OCI-LY7 (cell line): ENCODE data around the gene GDPD4. TPM values are rescaled to one million over a fixed set of nuclear protein-coding genes. Genes with fewer than 3 reads are reported as not detected.

Experiments
- BruUV-seq: library from RNA; stranded (reverse); fragments of 400-500 nt; replicated peaks from 2 replicates; lab custom pipeline; 2021; lab: Mats Ljungman, UMichigan
- CTCF ChIA-PET: fragments of 300-600 bp; sonication (Branson Sonifier 250); formaldehyde crosslinking; loops from one replicate; lab custom pipeline; 2022; ENCODE audit warnings: antibody characterized with exemption; ENCODE audit not compliant: unreplicated experiment; lab: Charles Lee
- POLR2A ChIA-PET: fragments of 300-600 bp; sonication (Branson Sonifier 250); formaldehyde crosslinking; loops from one replicate; lab custom pipeline; 2022; ENCODE audit warnings: antibody characterized with exemption; lab: Charles Lee
- DNase-seq: peaks from one replicate; pipeline ENCODE4 v3.0.0-alpha.2; 2015; ENCODE audit warnings: low spot score
- H2AFZ ChIP-seq: fragments of 200-600 bp; sonication (generic), shearing (Covaris generic); 2 replicates; pipeline ENCODE4 v1.6.1; 2014; ENCODE audit warnings: mild to moderate bottlenecking, antibody characterized with exemption, low read length, moderate library complexity
- H3K27ac ChIP-seq: fragments of 200-600 bp; sonication (generic); 2 replicates; pipeline ENCODE4 v1.5.1; 2014; ENCODE audit warnings: mixed run types, low read depth, mild to moderate bottlenecking, moderate library complexity, low read length, inconsistent platforms; ENCODE audit not compliant: poor library complexity, severe bottlenecking
- H3K36me3 ChIP-seq: fragments of 200-600 bp; sonication (generic); 2 replicates; pipeline ENCODE4 v1.6.1; 2014; ENCODE audit warnings: mild to moderate bottlenecking, antibody characterized with exemption, low read length, moderate library complexity, mixed read lengths; ENCODE audit not compliant: insufficient read depth
- H3K4me1 ChIP-seq: fragments of 200-600 bp; sonication (generic); 2 replicates; pipeline ENCODE4 v1.5.1; 2014; ENCODE audit warnings: mild to moderate bottlenecking, low read length; ENCODE audit not compliant: insufficient read depth, poor library complexity, severe bottlenecking
- H3K4me2 ChIP-seq: fragments of 200-600 bp; sonication (generic); 2 replicates; pipeline ENCODE4 v1.6.1; 2014; ENCODE audit warnings: mild to moderate bottlenecking, low read length
- H3K4me3 ChIP-seq: fragments of 200-600 bp; sonication (generic); 2 replicates; pipeline ENCODE4 v1.5.1; 2014; ENCODE audit warnings: mild to moderate bottlenecking, low read depth, low read length; ENCODE audit not compliant: poor library complexity, severe bottlenecking
- H3K79me2 ChIP-seq: fragments of 200-600 bp; sonication (generic); 2 replicates; pipeline ENCODE4 v1.6.1; 2016; ENCODE audit warnings: low read depth, mild to moderate bottlenecking, low read length, moderate library complexity, mixed read lengths; ENCODE audit not compliant: insufficient read depth
- H3K9me2 ChIP-seq: fragments of 200-600 bp; sonication (generic); 2 replicates; pipeline ENCODE4 v1.6.1; 2016; ENCODE audit warnings: mild to moderate bottlenecking, low read length, mixed read lengths; ENCODE audit not compliant: insufficient read depth
- H3K9me3 ChIP-seq: fragments of 200-600 bp; sonication (generic); 2 replicates; pipeline ENCODE4 v1.6.1; 2014; ENCODE audit warnings: mild to moderate bottlenecking, mixed run types, low read length, mixed read lengths
- H4K20me1 ChIP-seq: fragments of 200-600 bp; sonication (generic); 2 replicates; pipeline ENCODE4 v1.6.1; 2014; ENCODE audit warnings: mild to moderate bottlenecking, antibody characterized with exemption, low read length, moderate library complexity, mixed read lengths; ENCODE audit not compliant: insufficient read depth
- EZH2phosphoT487 ChIP-seq: fragments of 200-600 bp; sonication (generic); IDR thresholded peaks from 2 replicates; pipeline ENCODE4 v1.6.1; 2018; ENCODE audit warnings: low read depth, borderline replicate concordance, mild to moderate bottlenecking, mixed run types, antibody characterized with exemption, low read length, moderate library complexity, mixed read lengths
- intact Hi-C: fragments of 100-400 bp; cut with micrococcal nuclease; formaldehyde crosslinking; loops from one replicate; pipeline ENCODE4 v1.10.0; 2022; ENCODE audit not compliant: unreplicated experiment
- total RNA-seq, 2 experiments: library from RNA; depleted of rRNA in 1 of 2; stranded (reverse); fragments of >200 nt in 1 of 2; shearing (Covaris generic) in 1 of 2; gene quantifications; 2 replicates each; pipeline ENCODE4 v1.2.3, GENCODE V29; 2014 to 2022
- TF ChIP-seq, protein P1 (sequence below): fragments of 200-600 bp; sonication (generic); conservative IDR thresholded peaks from 2 replicates; pipeline ENCODE4 v1.5.1; 2014; ENCODE audit warnings: mild to moderate bottlenecking, antibody characterized with exemption, low read length, moderate library complexity, mixed read lengths

GDPD4 gene
- total RNA-seq, 2 experiments from 2014 or later: not detected

DNA sequence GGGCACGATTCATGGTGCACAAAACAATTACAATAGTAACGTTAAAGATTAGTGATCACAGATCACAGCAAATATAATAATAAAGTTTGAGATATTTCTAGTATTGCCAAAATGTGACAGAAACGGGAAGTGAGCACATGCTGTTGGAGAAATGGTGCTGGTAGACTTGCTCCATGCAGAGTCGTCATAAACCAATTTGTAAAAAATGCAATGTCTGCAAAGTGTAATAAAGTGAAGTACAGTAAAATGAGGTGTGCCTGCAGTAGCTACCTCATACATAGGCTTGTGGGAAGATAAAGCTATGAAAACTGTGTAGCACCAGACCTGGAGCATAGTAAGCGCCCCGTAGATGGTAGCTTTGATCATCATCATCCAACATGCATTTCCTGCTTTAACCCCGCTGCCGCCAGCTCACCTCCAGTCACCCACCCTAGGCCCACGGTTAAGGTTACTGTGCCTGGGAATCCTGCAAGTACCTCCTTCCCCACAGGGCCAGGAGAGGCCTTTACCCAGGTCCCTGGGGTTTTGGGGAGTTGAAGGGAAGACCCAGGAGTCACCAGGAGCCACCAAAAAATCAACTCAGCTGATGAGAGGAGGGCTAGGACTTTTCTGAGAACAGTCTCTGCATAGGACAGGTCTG, 114.3 kb downstream of the GDPD4 start:
- CTCF ChIA-PET: no interaction called here
- no peaks in the 10 kb centered on the region for H4K20me1 ChIP-seq
- no peaks in the 10 kb centered on the region for H3K36me3 ChIP-seq
- H3K4me3 ChIP-seq: no peak overlapping the region
- no peak overlapping the region for H3K27ac ChIP-seq
- H3K4me1 ChIP-seq: no peaks in the 10 kb centered on the region
- no peak overlapping the region for H3K4me2 ChIP-seq
- no peaks in the 10 kb centered on the region for H3K79me2 ChIP-seq
- DNase-seq: no peak
- TF ChIP-seq, protein P1, sequence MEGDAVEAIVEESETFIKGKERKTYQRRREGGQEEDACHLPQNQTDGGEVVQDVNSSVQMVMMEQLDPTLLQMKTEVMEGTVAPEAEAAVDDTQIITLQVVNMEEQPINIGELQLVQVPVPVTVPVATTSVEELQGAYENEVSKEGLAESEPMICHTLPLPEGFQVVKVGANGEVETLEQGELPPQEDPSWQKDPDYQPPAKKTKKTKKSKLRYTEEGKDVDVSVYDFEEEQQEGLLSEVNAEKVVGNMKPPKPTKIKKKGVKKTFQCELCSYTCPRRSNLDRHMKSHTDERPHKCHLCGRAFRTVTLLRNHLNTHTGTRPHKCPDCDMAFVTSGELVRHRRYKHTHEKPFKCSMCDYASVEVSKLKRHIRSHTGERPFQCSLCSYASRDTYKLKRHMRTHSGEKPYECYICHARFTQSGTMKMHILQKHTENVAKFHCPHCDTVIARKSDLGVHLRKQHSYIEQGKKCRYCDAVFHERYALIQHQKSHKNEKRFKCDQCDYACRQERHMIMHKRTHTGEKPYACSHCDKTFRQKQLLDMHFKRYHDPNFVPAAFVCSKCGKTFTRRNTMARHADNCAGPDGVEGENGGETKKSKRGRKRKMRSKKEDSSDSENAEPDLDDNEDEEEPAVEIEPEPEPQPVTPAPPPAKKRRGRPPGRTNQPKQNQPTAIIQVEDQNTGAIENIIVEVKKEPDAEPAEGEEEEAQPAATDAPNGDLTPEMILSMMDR: no peak
- TF ChIP-seq EZH2phosphoT487: no peak
- H3K9me3 ChIP-seq: no peaks in the 10 kb centered on the region
- POLR2A ChIA-PET: no interaction called here
- H3K9me2 ChIP-seq: no peaks in the 10 kb centered on the region
- H2AFZ ChIP-seq: no peak overlapping the region
- intact Hi-C loops: no loop called here
- BruUV-seq: no TSS peak

DNA sequence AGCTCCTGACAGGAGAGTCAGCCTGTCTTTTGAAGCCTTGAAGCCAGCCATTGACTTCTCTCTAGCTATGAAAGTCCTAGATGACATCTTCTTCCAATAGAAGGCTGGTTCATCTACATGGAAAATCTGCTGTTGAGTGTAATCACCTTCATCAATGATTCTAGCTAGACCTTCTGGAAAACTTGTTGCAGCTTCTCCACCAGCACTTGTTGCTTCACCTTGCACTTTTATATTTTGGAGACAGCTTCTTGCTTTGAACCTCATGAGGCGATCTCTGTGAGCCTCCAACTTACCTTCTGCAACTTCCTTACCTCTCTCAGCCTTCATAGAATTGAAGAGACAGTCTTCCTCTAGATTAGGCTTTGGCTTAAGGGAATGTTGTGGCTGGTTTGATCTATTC, 115.2 kb downstream of the GDPD4 start:
- CTCF ChIA-PET: no interaction called here
- Histone ChIP-seq H3K27ac (no peak overlapping the region), H2AFZ (no peak overlapping the region), H3K4me1 (no peaks in the 10 kb centered on the region), H3K36me3 (no peaks in the 10 kb centered on the region), H3K9me2 (no peaks in the 10 kb centered on the region), H3K4me2 (no peak overlapping the region), H4K20me1 (no peaks in the 10 kb centered on the region), H3K9me3 (no peaks in the 10 kb centered on the region), H3K4me3 (no peak overlapping the region), H3K79me2 (no peaks in the 10 kb centered on the region)
- TF ChIP-seq, protein P1: no peak
- no peak for TF ChIP-seq EZH2phosphoT487
- POLR2A ChIA-PET: no interaction called here
- BruUV-seq: no TSS peak
- no peak for DNase-seq
- intact Hi-C loops: no loop called here

DNA sequence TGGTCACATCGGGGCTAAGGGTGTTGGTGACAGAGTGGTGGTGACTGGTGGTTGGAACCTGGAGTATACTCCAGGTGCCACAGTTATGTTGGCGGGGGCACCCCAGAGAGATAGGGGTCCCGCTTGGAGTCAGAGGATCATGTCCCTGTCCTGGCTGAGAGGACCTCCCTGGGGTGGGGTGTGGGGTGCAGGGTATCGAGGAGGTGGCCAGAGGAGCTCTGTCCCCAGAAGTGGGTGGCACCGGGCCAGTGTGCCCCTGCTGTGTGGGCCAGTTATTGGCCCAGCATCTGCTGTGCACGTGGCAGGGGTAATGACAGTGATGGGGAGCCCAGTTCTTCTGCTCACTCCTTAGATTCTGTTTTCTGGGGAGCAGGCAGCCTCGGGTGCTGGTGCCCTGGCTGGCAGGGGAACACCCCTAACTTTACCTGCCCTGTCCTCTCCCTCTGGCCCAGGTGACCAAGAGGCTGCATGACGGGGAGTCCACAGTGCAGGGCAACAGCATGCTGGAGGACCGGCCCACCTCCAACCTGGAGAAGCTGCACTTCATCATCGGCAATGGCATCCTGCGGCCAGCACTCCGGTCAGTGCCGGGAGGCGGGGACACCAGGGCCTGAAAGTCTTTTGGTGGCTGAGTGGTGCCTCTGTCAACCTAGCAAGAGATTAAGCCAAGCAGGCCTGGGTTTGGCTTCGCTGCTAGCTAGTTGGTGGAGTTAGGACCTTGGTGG, 117.2 kb downstream of the GDPD4 start:
- no peak for TF ChIP-seq EZH2phosphoT487
- TF ChIP-seq, protein P1: no peak
- intact Hi-C loops: no loop called here
- Histone ChIP-seq H4K20me1 (no peaks in the 10 kb centered on the region), H3K4me2 (no peak overlapping the region), H3K27ac (no peak overlapping the region), H3K4me1 (no peaks in the 10 kb centered on the region), H3K9me2 (no peaks in the 10 kb centered on the region), H3K79me2 (no peaks in the 10 kb centered on the region), H2AFZ (no peak overlapping the region), H3K36me3 (no peaks in the 10 kb centered on the region), H3K9me3 (no peaks in the 10 kb centered on the region), H3K4me3 (no peak overlapping the region)
- CTCF ChIA-PET: no interaction called here
- BruUV-seq: no TSS peak
- no peak for DNase-seq
- POLR2A ChIA-PET: no interaction called here
